GM18508 (cell line): ENCODE measurements around the gene CNKSR1.

Experiments used
- ATAC-seq: cut with Tn5 transposase; IDR thresholded peaks from one replicate; pipeline ENCODE4 v1.9.1; 2021; ENCODE audit warnings: moderate number of reproducible peaks; ENCODE audit not compliant: insufficient read depth, unreplicated experiment

CNKSR1 gene

GRCh38 chr1:26177182-26177684 is at the start of gene CNKSR1:
Gene CNKSR1, plus strand, starts transcription at chr1:26177491. Its CDS starts 57 bp downstream, at chr1:26177548.
- ATAC-seq, result no peak

- ATAC-seq, result no peak
Observed at GRCh38 chr1:26129778-26130177, 47.5 kb upstream of the CNKSR1 start.

- no peak for ATAC-seq
Observed at GRCh38 chr1:26130695-26131094, 46.6 kb upstream of the CNKSR1 start.

- ATAC-seq, result no peak
Observed at GRCh38 chr1:26132128-26132833, 45.0 kb upstream of the CNKSR1 start.

- no peak for ATAC-seq
Observed at GRCh38 chr1:26132834-26133167, 44.5 kb upstream of the CNKSR1 start.

- ATAC-seq, result no peak
Observed at GRCh38 chr1:26134466-26134865, 42.8 kb upstream of the CNKSR1 start.

- ATAC-seq, result no peak
Observed at GRCh38 chr1:26138974-26139558, 38.2 kb upstream of the CNKSR1 start.

- no peak for ATAC-seq
Observed at GRCh38 chr1:26142159-26142558, 35.1 kb upstream of the CNKSR1 start.

- no peak for ATAC-seq
Observed at GRCh38 chr1:26145041-26145959, 32.0 kb upstream of the CNKSR1 start.

GRCh38 chr1:26145960-26146294 is 31.4 kb upstream of the CNKSR1 start:
- no peak for ATAC-seq

- ATAC-seq, result no peak
Observed at GRCh38 chr1:26148887-26149286, 28.4 kb upstream of the CNKSR1 start.

- ATAC-seq, result no peak
Observed at GRCh38 chr1:26153966-26154532, 23.2 kb upstream of the CNKSR1 start.

- ATAC-seq, result no peak
Observed at GRCh38 chr1:26154750-26155149, 22.5 kb upstream of the CNKSR1 start.

- ATAC-seq, result no peak
Observed at GRCh38 chr1:26155370-26156284, 21.7 kb upstream of the CNKSR1 start.

- ATAC-seq, result no peak
Observed at GRCh38 chr1:26156285-26157038, 20.8 kb upstream of the CNKSR1 start.

- no peak for ATAC-seq
Observed at GRCh38 chr1:26158271-26158907, 18.9 kb upstream of the CNKSR1 start.

- ATAC-seq, result no peak
Observed at GRCh38 chr1:26158908-26159742, 18.2 kb upstream of the CNKSR1 start, which contains the start of gene FAM110D. Gene FAM110D, plus strand, starts transcription at chr1:26159079. Its CDS starts 2,213 bp downstream, at chr1:26161292.

- no peak for ATAC-seq
Observed at GRCh38 chr1:26159743-26160039, 17.6 kb upstream of the CNKSR1 start.
